IMR-90 (cell line): ENCODE data around the gene TFRC.

ENCODE experiments used
- BHLHE40 ChIP-seq: fragments of 150-350 bp; IDR thresholded peaks from 2 replicates; pipeline ENCODE4 v1.6.1; 2016; ENCODE audit warnings: mild to moderate bottlenecking, low read depth, low read length
- CHD1 ChIP-seq: IDR thresholded peaks from 2 replicates; pipeline ENCODE4 v1.6.1; 2012; ENCODE audit warnings: low read depth, low read length, improper control_type of control experiment
- CTCF ChIP-seq: conservative IDR thresholded peaks from 2 replicates; pipeline ENCODE4 v1.5.1; 2012; ENCODE audit warnings: mild to moderate bottlenecking, low read depth, low read length, improper control_type of control experiment
- ELK1 ChIP-seq: fragments of 150-350 bp; IDR thresholded peaks from 2 replicates; pipeline ENCODE4 v1.6.1; 2016; ENCODE audit warnings: low read depth, mild to moderate bottlenecking, low read length, moderate library complexity, borderline replicate concordance
- FOS ChIP-seq: fragments of 150-350 bp; IDR thresholded peaks from 2 replicates; pipeline ENCODE4 v1.6.1; 2016; ENCODE audit warnings: low read depth, low read length
- MAFK ChIP-seq: IDR thresholded peaks from 2 replicates; pipeline ENCODE4 v1.6.1; 2012; ENCODE audit warnings: low read depth, low read length, improper control_type of control experiment
- MAZ ChIP-seq: IDR thresholded peaks from 2 replicates; pipeline ENCODE4 v1.6.1; 2012; ENCODE audit warnings: low read depth, mild to moderate bottlenecking, low read length, improper control_type of control experiment, moderate library complexity, borderline replicate concordance
- POLR2A ChIP-seq: IDR thresholded peaks from 2 replicates; pipeline ENCODE4 v1.6.1; 2012; ENCODE audit warnings: mild to moderate bottlenecking, low read depth, low read length
- RAD21 ChIP-seq: IDR thresholded peaks from 2 replicates; pipeline ENCODE4 v1.6.1; 2012; ENCODE audit warnings: low read length, improper control_type of control experiment
- RCOR1 ChIP-seq: IDR thresholded peaks from 2 replicates; pipeline ENCODE4 v1.6.1; 2012; ENCODE audit warnings: mild to moderate bottlenecking, low read length, improper control_type of control experiment; ENCODE audit not compliant: insufficient replicate concordance
- RFX5 ChIP-seq: IDR thresholded peaks from 2 replicates; pipeline ENCODE4 v1.8.0; 2012; ENCODE audit warnings: low read depth, mild to moderate bottlenecking, low read length, moderate library complexity
- SMC3 ChIP-seq: fragments of 150-350 bp; IDR thresholded peaks from 2 replicates; pipeline ENCODE4 v1.6.1; 2016; ENCODE audit warnings: low read depth, mild to moderate bottlenecking, antibody characterized with exemption, low read length, moderate library complexity
- USF2 ChIP-seq: fragments of 150-350 bp; IDR thresholded peaks from 2 replicates; pipeline ENCODE4 v1.6.1; 2017; ENCODE audit warnings: mild to moderate bottlenecking, antibody characterized with exemption, low read length, low read depth

- TF ChIP-seq RFX5 (no peak), CTCF (no peak), MAFK (no peak), MAZ (no peak), BHLHE40 (no peak), RAD21 (no peak), POLR2A (no peak), CHD1 (no peak), FOS (no peak), RCOR1 (no peak), SMC3 (no peak), ELK1 (no peak), USF2 (no peak)
Observed at GRCh38 chr3:196042673-196043072, 39.2 kb downstream of the TFRC start.
